Astrocyte (in vitro differentiated cells and primary cell): ENCODE results near the gene PCDHGB2. TPM values are rescaled to one million over a fixed set of nuclear protein-coding genes. Genes with fewer than 3 reads are reported as not detected.

ENCODE experiments used
- DNase-seq: peaks from one replicate; pipeline ENCODE4 v3.0.0-alpha.2; 2010; ENCODE audit warnings: low read depth
- FAIRE-seq: peaks from 2 replicates; lab custom pipeline; 2011; peaks lifted over from hg19 to GRCh38; lab: Jason Lieb, UNC
- H2AFZ ChIP-seq: 2 replicates; pipeline ENCODE4 v1.6.0; 2012; ENCODE audit warnings: low read depth, low read length, inconsistent platforms
- H3K27ac ChIP-seq: 2 replicates; pipeline ENCODE4 v1.5.1; 2011; ENCODE audit warnings: low read depth, low read length, inconsistent platforms
- H3K27me3 ChIP-seq: 2 replicates; pipeline ENCODE4 v1.6.0; 2011; ENCODE audit warnings: low read length, inconsistent platforms; ENCODE audit not compliant: insufficient read depth
- H3K36me3 ChIP-seq: 2 replicates; pipeline ENCODE4 v1.5.1; 2011; ENCODE audit warnings: low read length, inconsistent platforms; ENCODE audit not compliant: insufficient read depth
- H3K4me1 ChIP-seq: 2 replicates; pipeline ENCODE4 v1.5.1; 2011; ENCODE audit warnings: low read length, inconsistent platforms; ENCODE audit not compliant: insufficient read depth
- H3K4me2 ChIP-seq: 2 replicates; pipeline ENCODE4 v1.6.0; 2012; ENCODE audit warnings: low read length, inconsistent platforms
- H3K4me3 ChIP-seq: 2 replicates; pipeline ENCODE4 v1.5.1; 2011; ENCODE audit warnings: low read depth, mild to moderate bottlenecking, low read length, inconsistent platforms; ENCODE audit not compliant: insufficient read depth
- H3K79me2 ChIP-seq: 2 replicates; pipeline ENCODE4 v1.6.0; 2012; ENCODE audit warnings: mild to moderate bottlenecking, low read length, inconsistent platforms; ENCODE audit not compliant: insufficient read depth
- H3K9ac ChIP-seq: 2 replicates; pipeline ENCODE4 v1.6.0; 2012; ENCODE audit warnings: mild to moderate bottlenecking, low read length, inconsistent platforms
- H3K9me3 ChIP-seq: 2 replicates; pipeline ENCODE4 v1.5.1; 2012; ENCODE audit warnings: low read depth, mild to moderate bottlenecking, low read length, inconsistent platforms; ENCODE audit not compliant: insufficient read depth
- H4K20me1 ChIP-seq: 2 replicates; pipeline ENCODE4 v1.6.0; 2012; ENCODE audit warnings: low read length, inconsistent platforms; ENCODE audit not compliant: insufficient read depth
- H3K27ac Mint-ChIP-seq: one replicate; pipeline ENCODE4 v1.8.0; 2021; ENCODE audit warnings: mild to moderate bottlenecking, mixed read lengths; ENCODE audit not compliant: unreplicated experiment
- H3K27me3 Mint-ChIP-seq: one replicate; pipeline ENCODE4 v1.8.0; 2021; ENCODE audit warnings: low read depth, mixed read lengths; ENCODE audit not compliant: unreplicated experiment
- H3K36me3 Mint-ChIP-seq: one replicate; pipeline ENCODE4 v1.8.0; 2021; ENCODE audit warnings: low read depth, mixed read lengths; ENCODE audit not compliant: unreplicated experiment
- H3K4me1 Mint-ChIP-seq: one replicate; pipeline ENCODE4 v1.8.0; 2021; ENCODE audit warnings: low read depth, mixed read lengths; ENCODE audit not compliant: unreplicated experiment
- H3K4me3 Mint-ChIP-seq: one replicate; pipeline ENCODE4 v1.8.0; 2021; ENCODE audit warnings: mild to moderate bottlenecking, moderate library complexity, mixed read lengths; ENCODE audit not compliant: unreplicated experiment
- H3K9me3 Mint-ChIP-seq: one replicate; pipeline ENCODE4 v1.8.0; 2021; ENCODE audit warnings: mild to moderate bottlenecking, mixed read lengths; ENCODE audit not compliant: unreplicated experiment
- CTCF ChIP-seq: IDR thresholded peaks from 2 replicates; pipeline ENCODE4 v1.5.1; 2011; ENCODE audit warnings: low read depth, mild to moderate bottlenecking, inconsistent platforms, low read length, moderate library complexity; ENCODE audit not compliant: insufficient read depth
- EZH2 ChIP-seq: IDR thresholded peaks from 2 replicates; pipeline ENCODE4 v1.6.1; 2012; ENCODE audit warnings: mild to moderate bottlenecking, low read length, inconsistent platforms; ENCODE audit not compliant: insufficient read depth
- total RNA-seq: library from RNA; stranded (reverse); gene quantifications from 2 replicates; pipeline ENCODE4 v1.2.1, GENCODE V29; 2021

The PCDHGB2 gene
- total RNA-seq, 1 donor from 2014 or later = 1.4 TPM

GRCh38 chr5:141351591-141351990, 8.2 kb upstream of the PCDHGB2 start:
- H2AFZ ChIP-seq = no peak overlapping the region
- no peaks in the 10 kb centered on the region for H3K79me2 ChIP-seq
- H3K27ac Mint-ChIP-seq = no peak overlapping the region
- no peak overlapping the region for H3K9ac ChIP-seq
- DNase-seq = no peak
- H3K9me3 Mint-ChIP-seq = peaks cover 31% of the 10 kb centered on the region
- H4K20me1 ChIP-seq = no peaks in the 10 kb centered on the region
- TF ChIP-seq EZH2 (no peak), CTCF (no peak)
- no peak overlapping the region for H3K4me2 ChIP-seq
- H3K27me3 ChIP-seq = peaks cover 3% of the 10 kb centered on the region
- no peaks in the 10 kb centered on the region for H3K27me3 Mint-ChIP-seq
- H3K4me3 Mint-ChIP-seq = no peak overlapping the region
- H3K4me1 ChIP-seq = no peaks in the 10 kb centered on the region
- H3K27ac ChIP-seq = no peak overlapping the region
- no peak for FAIRE-seq
- H3K36me3 ChIP-seq = no peaks in the 10 kb centered on the region
- peaks cover 41% of the 10 kb centered on the region for H3K9me3 ChIP-seq
- no peak overlapping the region for H3K4me3 ChIP-seq
- H3K4me1 Mint-ChIP-seq = no peaks in the 10 kb centered on the region
- H3K36me3 Mint-ChIP-seq = peaks cover 7% of the 10 kb centered on the region

- FAIRE-seq = no peak
- Histone ChIP-seq H3K9ac (no peak within 1 kb of the TSS), H3K27ac (no peak within 1 kb of the TSS), H3K79me2 (no peaks in the 10 kb centered on the region), H2AFZ (no peak within 1 kb of the TSS), H3K27me3 (peaks cover 3% of the 10 kb centered on the region), H3K9me3 (peaks cover 47% of the 10 kb centered on the region), H4K20me1 (no peaks in the 10 kb centered on the region), H3K4me1 (no peaks in the 10 kb centered on the region), H3K4me3 (no peak within 1 kb of the TSS), H3K36me3 (no peaks in the 10 kb centered on the region), H3K4me2 (peak within 1 kb of the TSS; percentile 45)
- Mint-ChIP-seq H3K36me3 (peaks cover 8% of the 10 kb centered on the region), H3K27ac (no peak within 1 kb of the TSS), H3K27me3 (no peaks in the 10 kb centered on the region), H3K9me3 (peaks cover 33% of the 10 kb centered on the region), H3K4me3 (no peak within 1 kb of the TSS), H3K4me1 (no peaks in the 10 kb centered on the region)
- TF ChIP-seq EZH2 = no peak
- peak; percentile 39 for TF ChIP-seq CTCF
- DNase-seq = no peak
Measured at GRCh38 chr5:141354900-141355469, 4.8 kb upstream of the PCDHGB2 start, which contains the start of gene PCDHGA4. Gene PCDHGA4 (plus strand): TSS chr5:141355021. CDS start chr5:141355108, 87 bp downstream.

GRCh38 chr5:141355641-141356040, 4.2 kb upstream of the PCDHGB2 start:
- TF ChIP-seq EZH2 (no peak), CTCF (no peak)
- no peaks in the 10 kb centered on the region for H3K4me1 Mint-ChIP-seq
- H3K9me3 ChIP-seq = peaks cover 47% of the 10 kb centered on the region
- no peak for FAIRE-seq
- H3K4me3 Mint-ChIP-seq = no peak overlapping the region
- peaks cover 10% of the 10 kb centered on the region for H3K36me3 Mint-ChIP-seq
- H3K4me2 ChIP-seq = peak overlapping the region; percentile 45
- peaks cover 3% of the 10 kb centered on the region for H3K27me3 ChIP-seq
- H3K4me1 ChIP-seq = no peaks in the 10 kb centered on the region
- no peak overlapping the region for H3K9ac ChIP-seq
- H3K4me3 ChIP-seq = no peak overlapping the region
- no peak overlapping the region for H3K27ac ChIP-seq
- no peak overlapping the region for H2AFZ ChIP-seq
- H3K9me3 Mint-ChIP-seq = peaks cover 35% of the 10 kb centered on the region
- no peaks in the 10 kb centered on the region for H3K36me3 ChIP-seq
- no peak overlapping the region for H3K27ac Mint-ChIP-seq
- no peaks in the 10 kb centered on the region for H4K20me1 ChIP-seq
- DNase-seq = no peak
- no peaks in the 10 kb centered on the region for H3K79me2 ChIP-seq
- H3K27me3 Mint-ChIP-seq = no peaks in the 10 kb centered on the region
